Measurements from ENCODE around the gene CDK14.

- no peak for TF ChIP-seq MYC (IDR thresholded peaks at IDR 0.05; ENCODE audit: low read depth, low read length)
- no peak for TF ChIP-seq POLR2A (IDR thresholded peaks at IDR 0.05; ENCODE audit: low read depth, low read length)
- TF ChIP-seq, protein P1, sequence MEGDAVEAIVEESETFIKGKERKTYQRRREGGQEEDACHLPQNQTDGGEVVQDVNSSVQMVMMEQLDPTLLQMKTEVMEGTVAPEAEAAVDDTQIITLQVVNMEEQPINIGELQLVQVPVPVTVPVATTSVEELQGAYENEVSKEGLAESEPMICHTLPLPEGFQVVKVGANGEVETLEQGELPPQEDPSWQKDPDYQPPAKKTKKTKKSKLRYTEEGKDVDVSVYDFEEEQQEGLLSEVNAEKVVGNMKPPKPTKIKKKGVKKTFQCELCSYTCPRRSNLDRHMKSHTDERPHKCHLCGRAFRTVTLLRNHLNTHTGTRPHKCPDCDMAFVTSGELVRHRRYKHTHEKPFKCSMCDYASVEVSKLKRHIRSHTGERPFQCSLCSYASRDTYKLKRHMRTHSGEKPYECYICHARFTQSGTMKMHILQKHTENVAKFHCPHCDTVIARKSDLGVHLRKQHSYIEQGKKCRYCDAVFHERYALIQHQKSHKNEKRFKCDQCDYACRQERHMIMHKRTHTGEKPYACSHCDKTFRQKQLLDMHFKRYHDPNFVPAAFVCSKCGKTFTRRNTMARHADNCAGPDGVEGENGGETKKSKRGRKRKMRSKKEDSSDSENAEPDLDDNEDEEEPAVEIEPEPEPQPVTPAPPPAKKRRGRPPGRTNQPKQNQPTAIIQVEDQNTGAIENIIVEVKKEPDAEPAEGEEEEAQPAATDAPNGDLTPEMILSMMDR (IDR thresholded peaks at IDR 0.05; ENCODE audit: extremely low read depth in 1 of 2, insufficient read depth in 1 of 2, low read depth in 1 of 2, low read length in 2 of 2): no peak
Measured at GRCh38 chr7:90994121-90994520, 398.0 kb downstream of the CDK14 start.
